Mesenchymal stem cell (in vitro differentiated cells and primary cell): ENCODE results near the gene OVCA2.

Source experiments
- DNase-seq: peaks from one replicate; pipeline ENCODE4 v3.0.0-alpha.2; 2013
- H2AFZ ChIP-seq: one replicate; pipeline ENCODE4 v1.6.1; 2013; ENCODE audit warnings: low read depth, mild to moderate bottlenecking, control low read depth, inconsistent platforms, low read length, moderate library complexity
- H2AK5ac ChIP-seq: 2 replicates; pipeline ENCODE4 v1.6.1; 2013; ENCODE audit warnings: low read length, moderate library complexity, mild to moderate bottlenecking, inconsistent platforms; ENCODE audit not compliant: severe bottlenecking
- H2BK120ac ChIP-seq: one replicate; pipeline ENCODE4 v1.6.1; 2013; ENCODE audit warnings: low read depth, mild to moderate bottlenecking, inconsistent platforms, low read length, moderate library complexity
- H2BK12ac ChIP-seq, 2 experiments: one replicate each; pipeline ENCODE4 v1.6.1; 2013; ENCODE audit warnings: inconsistent platforms in 2 of 2, low read length in 2 of 2, mild to moderate bottlenecking in 2 of 2, moderate library complexity in 2 of 2, control low read depth in 1 of 2
- H2BK15ac ChIP-seq: one replicate; pipeline ENCODE4 v1.6.1; 2013; ENCODE audit warnings: mild to moderate bottlenecking, low read depth, inconsistent platforms; ENCODE audit not compliant: poor library complexity, severe bottlenecking
- H2BK5ac ChIP-seq: 2 replicates; pipeline ENCODE4 v1.6.1; 2013; ENCODE audit warnings: low read depth, mild to moderate bottlenecking, low read length, control low read depth, inconsistent platforms; ENCODE audit not compliant: poor library complexity, severe bottlenecking
- H3K14ac ChIP-seq, 2 experiments: one replicate each; pipeline ENCODE4 v1.6.1; 2013; ENCODE audit warnings: inconsistent platforms in 2 of 2, low read length in 2 of 2, control low read depth in 1 of 2, mild to moderate bottlenecking in 1 of 2, moderate library complexity in 1 of 2
- H3K18ac ChIP-seq, 2 experiments: one replicate each; pipeline ENCODE4 v1.6.1; 2013; ENCODE audit warnings: inconsistent platforms in 2 of 2, low read length in 2 of 2, control low read depth in 1 of 2, low read depth in 1 of 2, mild to moderate bottlenecking in 1 of 2
- H3K23ac ChIP-seq, 2 experiments: one replicate each; pipeline ENCODE4 v1.6.1; 2013; ENCODE audit warnings: inconsistent platforms in 2 of 2, low read length in 2 of 2, mild to moderate bottlenecking in 2 of 2, moderate library complexity in 2 of 2, control low read depth in 1 of 2
- H3K27ac ChIP-seq: 2 replicates; pipeline ENCODE4 v1.5.1; 2013; ENCODE audit warnings: mild to moderate bottlenecking, moderate library complexity, low read length, control low read depth, inconsistent platforms; ENCODE audit not compliant: poor library complexity, severe bottlenecking
- H3K27me3 ChIP-seq, 2 experiments: 2 replicates each; pipeline versions ENCODE4 v1.6.1 to v1.7.0; 2013; ENCODE audit warnings: low read length in 2 of 2, mild to moderate bottlenecking in 2 of 2, moderate library complexity in 2 of 2, control low read depth in 1 of 2, inconsistent platforms in 1 of 2; ENCODE audit not compliant: control insufficient read depth in 1 of 2, insufficient read depth in 1 of 2
- H3K36me3 ChIP-seq, 2 experiments: 2 replicates each; pipeline versions ENCODE4 v1.6.1 to v1.7.0; 2013; ENCODE audit warnings: low read length in 2 of 2, control low read depth in 1 of 2, inconsistent platforms in 1 of 2, low read depth in 1 of 2, mild to moderate bottlenecking in 1 of 2; ENCODE audit not compliant: insufficient read depth in 2 of 2, control insufficient read depth in 1 of 2
- H3K4ac ChIP-seq, 2 experiments: one replicate each; pipeline ENCODE4 v1.6.1; 2013; ENCODE audit warnings: inconsistent platforms in 2 of 2, low read length in 2 of 2, mild to moderate bottlenecking in 2 of 2, moderate library complexity in 2 of 2, control low read depth in 1 of 2, low read depth in 1 of 2
- H3K4me1 ChIP-seq: 2 replicates; pipeline ENCODE4 v1.6.1; 2013; ENCODE audit warnings: low read depth, low read length, control low read depth; ENCODE audit not compliant: control insufficient read depth, insufficient read depth
- H3K4me2 ChIP-seq: 2 replicates; pipeline ENCODE4 v1.6.1; 2013; ENCODE audit warnings: low read length, mild to moderate bottlenecking, inconsistent platforms; ENCODE audit not compliant: poor library complexity, severe bottlenecking
- H3K4me3 ChIP-seq, 2 experiments: 2 replicates each; pipeline versions ENCODE4 v1.5.1 to v1.7.0; 2013; ENCODE audit warnings: low read length in 2 of 2, mild to moderate bottlenecking in 2 of 2, control low read depth in 1 of 2, low read depth in 1 of 2; ENCODE audit not compliant: insufficient read depth in 1 of 2
- H3K79me1 ChIP-seq: replicated peaks from 2 replicates; pipeline ENCODE4 v1.6.1; 2013; ENCODE audit warnings: mild to moderate bottlenecking, control low read depth, low read length, inconsistent platforms; ENCODE audit not compliant: poor library complexity, severe bottlenecking
- H3K9ac ChIP-seq: 2 replicates; pipeline ENCODE4 v1.7.0; 2013; ENCODE audit warnings: mild to moderate bottlenecking, low read length, moderate library complexity
- H3K9me3 ChIP-seq: 2 replicates; pipeline ENCODE4 v1.7.0; 2013; ENCODE audit warnings: mild to moderate bottlenecking, low read length; ENCODE audit not compliant: control insufficient read depth
- H4K8ac ChIP-seq: one replicate; pipeline ENCODE4 v1.6.1; 2013; ENCODE audit warnings: inconsistent platforms, mild to moderate bottlenecking, low read length, moderate library complexity
- H4K91ac ChIP-seq: one replicate; pipeline ENCODE4 v1.6.1; 2013; ENCODE audit warnings: mild to moderate bottlenecking, low read length, inconsistent platforms
- WGBS: methylation state at CpG from one replicate; pipeline ENCODE4 v1.1.7; 2013; ENCODE audit warnings: mixed read lengths; 5-methylcytosine and 5-hydroxymethylcytosine counted together

OVCA2 gene

DNA sequence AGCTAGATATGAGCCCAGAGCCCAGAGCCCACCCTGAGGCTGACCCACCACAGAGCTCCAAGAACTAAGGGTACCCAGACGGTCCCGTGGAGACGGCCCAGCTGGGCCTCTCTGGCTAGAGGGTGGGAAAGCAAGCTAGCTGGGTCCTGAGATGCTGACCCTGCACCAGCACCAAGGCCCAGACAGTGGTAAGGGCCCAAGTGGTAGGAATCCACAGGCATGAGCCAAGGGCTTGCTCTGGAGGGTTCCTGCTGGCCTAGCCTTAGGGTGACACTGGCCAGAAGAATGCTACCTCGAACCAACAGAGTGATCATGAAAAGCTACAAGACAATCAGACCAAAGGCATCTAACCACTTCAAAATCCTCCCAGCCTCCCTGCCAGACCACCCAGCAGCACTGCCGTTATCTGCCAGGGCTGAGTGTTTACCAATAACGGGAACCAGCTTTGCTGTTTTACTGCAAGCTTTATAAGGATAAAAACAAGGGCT is 26.3 kb downstream of the OVCA2 start:
- H3K14ac ChIP-seq: peak overlapping the region in 1 of 2 experiments; percentile 2
- no peak overlapping the region for H3K23ac ChIP-seq
- H3K4me1 ChIP-seq: peaks cover 74% of the 10 kb centered on the region
- peak overlapping the region; percentile 70 for H2BK5ac ChIP-seq
- peak overlapping the region; percentile 93 for H3K27ac ChIP-seq
- DNase-seq: peak; percentile 93
- H3K36me3 ChIP-seq: peaks cover 49 to 60% of the 10 kb centered on the region in 2 experiments
- H4K8ac ChIP-seq: peak overlapping the region; percentile 62
- H2BK120ac ChIP-seq: peak overlapping the region; percentile 75
- H3K18ac ChIP-seq: peak overlapping the region; percentile 79 to 95
- peak overlapping the region; percentile 73 for H2BK15ac ChIP-seq
- 46% methylated on average over 6 of the region's 6 CpGs for WGBS
- peak overlapping the region; percentile 19 to 49 for H3K4ac ChIP-seq
- H3K27me3 ChIP-seq: no peaks in the 10 kb centered on the region
- peaks cover 19% of the 10 kb centered on the region for H3K79me1 ChIP-seq
- peak overlapping the region; percentile 51 to 88 for H2BK12ac ChIP-seq
- no peak overlapping the region for H2AFZ ChIP-seq
- no peak overlapping the region for H3K4me2 ChIP-seq
- peak overlapping the region; percentile 66 for H3K9ac ChIP-seq
- peak overlapping the region; percentile 61 for H2AK5ac ChIP-seq
- H4K91ac ChIP-seq: peak overlapping the region; percentile 83
- no peak overlapping the region for H3K4me3 ChIP-seq
- H3K9me3 ChIP-seq: no peaks in the 10 kb centered on the region

DNA sequence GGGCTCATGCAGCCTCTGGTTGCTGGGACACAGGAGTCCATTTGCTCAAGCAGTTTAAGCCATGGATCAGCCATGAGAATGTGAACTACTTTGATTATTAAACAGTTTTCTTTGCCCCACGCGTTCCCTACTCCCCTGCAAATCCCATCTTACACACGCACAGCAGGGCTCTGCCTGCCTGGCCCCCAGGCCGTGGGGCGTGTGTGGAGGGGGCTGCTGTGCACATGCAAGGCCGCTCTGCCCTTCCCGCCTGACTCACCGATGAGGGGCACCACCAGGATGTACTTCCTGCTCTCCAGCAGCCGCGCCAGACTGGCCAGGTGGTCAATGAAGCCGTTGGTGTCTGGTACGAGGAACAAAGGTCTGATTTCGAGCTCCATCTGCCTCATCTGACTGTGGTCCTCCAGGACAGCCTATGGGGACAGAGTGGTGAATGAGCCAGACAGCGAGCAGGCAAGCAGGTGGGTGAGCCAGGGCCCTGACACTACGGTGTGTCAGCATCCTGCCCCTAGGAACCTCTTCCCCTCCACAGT is 26.8 kb downstream of the OVCA2 start:
- H2BK15ac ChIP-seq: peak overlapping the region; percentile 73
- H3K79me1 ChIP-seq: peaks cover 16% of the 10 kb centered on the region
- peak overlapping the region; percentile 66 for H3K9ac ChIP-seq
- H3K4ac ChIP-seq: peak overlapping the region; percentile 75 to 92
- peak overlapping the region; percentile 70 for H2BK5ac ChIP-seq
- H3K27me3 ChIP-seq: no peaks in the 10 kb centered on the region
- peak overlapping the region; percentile 0 to 88 for H2BK12ac ChIP-seq
- H3K14ac ChIP-seq: peak overlapping the region in 1 of 2 experiments; percentile 76
- no peak overlapping the region for H3K4me2 ChIP-seq
- DNase-seq: peak; percentile 80
- H4K91ac ChIP-seq: peak overlapping the region; percentile 95
- no peak overlapping the region for H3K4me3 ChIP-seq
- H4K8ac ChIP-seq: peak overlapping the region; percentile 96
- H2AFZ ChIP-seq: no peak overlapping the region
- peak overlapping the region; percentile 79 to 95 for H3K18ac ChIP-seq
- peak overlapping the region in 1 of 2 experiments; percentile 46 for H3K23ac ChIP-seq
- H2AK5ac ChIP-seq: peak overlapping the region; percentile 74
- H3K4me1 ChIP-seq: peaks cover 70% of the 10 kb centered on the region
- H3K36me3 ChIP-seq: peaks cover 46 to 56% of the 10 kb centered on the region in 2 experiments
- peak overlapping the region; percentile 75 for H2BK120ac ChIP-seq
- 8% methylated on average over 15 of the region's 15 CpGs for WGBS
- H3K9me3 ChIP-seq: no peaks in the 10 kb centered on the region
- H3K27ac ChIP-seq: peak overlapping the region; percentile 93

DNA sequence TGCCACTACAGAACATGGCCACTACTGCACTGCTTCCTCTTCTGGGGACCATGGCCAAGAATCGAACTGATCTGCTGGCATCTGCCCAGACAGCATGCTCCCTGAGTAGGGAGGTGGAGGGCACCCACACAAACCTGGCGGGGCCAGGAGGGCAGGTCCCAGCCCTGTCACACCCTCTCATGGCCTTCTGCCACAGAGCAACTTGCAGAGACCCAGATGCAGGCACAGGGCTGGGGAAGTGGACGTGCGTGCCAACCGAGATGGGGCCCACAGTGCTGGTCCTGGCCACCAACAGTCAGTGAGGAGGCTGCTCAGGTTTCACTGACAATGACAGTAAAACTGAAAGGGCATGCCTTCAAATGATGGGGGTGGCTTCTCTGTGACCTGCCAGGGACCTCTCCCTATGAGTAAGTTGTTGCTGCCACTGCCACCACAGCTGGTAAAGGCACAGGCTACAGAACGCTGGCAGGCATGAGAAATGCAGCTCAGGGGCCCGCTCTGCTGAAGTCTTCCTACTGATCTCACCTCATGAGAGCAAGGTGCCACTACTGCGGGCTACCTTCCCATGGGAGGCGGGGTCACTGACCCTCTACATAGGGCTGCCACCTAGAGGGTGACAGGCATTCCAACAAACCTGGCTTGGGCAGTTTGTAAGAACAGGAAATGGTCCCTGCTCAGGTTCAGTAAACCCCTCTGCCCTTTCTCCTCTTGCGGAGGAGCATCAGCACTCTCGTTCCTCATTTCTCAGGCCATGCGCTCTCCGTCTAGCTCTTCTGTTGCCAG is 28.6 kb downstream of the OVCA2 start:
- no peak overlapping the region for H2AFZ ChIP-seq
- H3K4me2 ChIP-seq: no peak overlapping the region
- no peak overlapping the region for H3K27ac ChIP-seq
- DNase-seq: peak; percentile 25
- peak overlapping the region; percentile 81 for H4K91ac ChIP-seq
- peak overlapping the region; percentile 78 for H4K8ac ChIP-seq
- no peak overlapping the region for H2BK5ac ChIP-seq
- no peak overlapping the region for H3K23ac ChIP-seq
- peak overlapping the region; percentile 45 for H2BK15ac ChIP-seq
- no peaks in the 10 kb centered on the region for H3K9me3 ChIP-seq
- H3K9ac ChIP-seq: no peak overlapping the region
- peak overlapping the region; percentile 16 to 75 for H3K4ac ChIP-seq
- WGBS: 94% methylated on average over 13 of the region's 13 CpGs
- no peak overlapping the region for H3K4me3 ChIP-seq
- H3K18ac ChIP-seq: peak overlapping the region; percentile 80 to 84
- peak overlapping the region in 1 of 2 experiments; percentile 82 for H3K14ac ChIP-seq
- H2BK120ac ChIP-seq: peak overlapping the region; percentile 12
- peaks cover 36 to 43% of the 10 kb centered on the region in 2 experiments for H3K36me3 ChIP-seq
- H3K79me1 ChIP-seq: peaks cover 8% of the 10 kb centered on the region
- H3K27me3 ChIP-seq: no peaks in the 10 kb centered on the region
- H2AK5ac ChIP-seq: peak overlapping the region; percentile 79
- peak overlapping the region; percentile 80 to 87 for H2BK12ac ChIP-seq
- peaks cover 59% of the 10 kb centered on the region for H3K4me1 ChIP-seq

DNA sequence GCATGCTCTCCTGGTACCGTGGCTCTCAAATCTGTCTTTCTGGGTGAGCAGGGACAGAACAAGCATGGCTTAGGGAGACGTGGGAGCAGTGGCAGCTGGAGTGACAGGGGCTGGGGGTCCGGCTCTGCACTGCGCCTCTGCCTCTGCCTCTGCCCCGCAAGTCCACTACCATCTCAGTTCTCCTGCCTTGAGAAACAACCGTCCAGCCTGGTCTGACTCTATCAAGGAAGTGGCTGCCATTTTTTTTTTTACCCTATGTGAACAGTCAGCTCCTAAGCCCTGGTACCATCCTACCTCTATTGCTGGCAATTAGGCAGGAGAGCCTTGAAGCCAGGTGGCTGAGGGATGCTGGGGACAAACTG is 29.2 kb downstream of the OVCA2 start:
- no peak overlapping the region for H2BK5ac ChIP-seq
- H3K27ac ChIP-seq: peak overlapping the region; percentile 68
- peak overlapping the region; percentile 3 for H2BK120ac ChIP-seq
- H3K23ac ChIP-seq: no peak overlapping the region
- no peak overlapping the region for H2AFZ ChIP-seq
- peak overlapping the region in 1 of 2 experiments; percentile 82 for H3K14ac ChIP-seq
- H3K4me3 ChIP-seq: no peak overlapping the region
- no peak overlapping the region for H3K4me2 ChIP-seq
- H2BK12ac ChIP-seq: peak overlapping the region; percentile 34 to 87
- no peak overlapping the region for H3K9ac ChIP-seq
- 90% methylated on average over 6 of the region's 6 CpGs for WGBS
- peak overlapping the region; percentile 78 for H4K8ac ChIP-seq
- peaks cover 59% of the 10 kb centered on the region for H3K4me1 ChIP-seq
- peak overlapping the region; percentile 15 to 80 for H3K18ac ChIP-seq
- peaks cover 10% of the 10 kb centered on the region for H3K79me1 ChIP-seq
- H2AK5ac ChIP-seq: peak overlapping the region; percentile 16
- H4K91ac ChIP-seq: peak overlapping the region; percentile 45
- H3K9me3 ChIP-seq: no peaks in the 10 kb centered on the region
- H3K4ac ChIP-seq: peak overlapping the region; percentile 16 to 75
- H3K27me3 ChIP-seq: no peaks in the 10 kb centered on the region
- no peak overlapping the region for H2BK15ac ChIP-seq
- DNase-seq: no peak
- peaks cover 38 to 43% of the 10 kb centered on the region in 2 experiments for H3K36me3 ChIP-seq
